OCI-LY3 (cell line): ENCODE results near the gene KIF3A.

ENCODE experiments used
- CTCF ChIP-seq: fragments of 200-600, 300-600 bp; sonication (generic); IDR thresholded peaks from 2 replicates; pipeline ENCODE4 v1.5.1; 2014; ENCODE audit warnings: antibody characterized with exemption, low read length, low read depth
- EZH2phosphoT487 ChIP-seq: fragments of 200-600 bp; shearing (Covaris generic); IDR thresholded peaks from 2 replicates; pipeline ENCODE4 v1.6.1; 2018; ENCODE audit warnings: antibody characterized with exemption, mixed run types, low read depth

GRCh38 chr5:132668706-132669454 lies 68.5 kb downstream of the KIF3A start:
- no peak for TF ChIP-seq CTCF
- TF ChIP-seq EZH2phosphoT487: no peak
